Gastrocnemius medialis (tissue), 4 donors: ENCODE results near the gene CACNA1C. TPM values are rescaled to one million over a fixed set of nuclear protein-coding genes. Genes with fewer than 3 reads are reported as not detected.

Experiments
- ATAC-seq, 2 donors: fragments of 150-250 bp; one replicate each; pipeline ENCODE4 v1.9.1; 2016
- DNase-seq, 2 donors: peaks; one replicate each; pipeline ENCODE4 v3.0.0-alpha.2; 2019
- H3K27ac ChIP-seq, 4 donors: fragments of 200-600 bp; sonication (generic); 1 replicate in 1 of 4; 2 replicates in 3 of 4; pipeline ENCODE4 v1.5.1; 2016 to 2018; ENCODE audit warnings: mild to moderate bottlenecking in 2 of 4, moderate library complexity in 1 of 4
- H3K27me3 ChIP-seq, 3 donors: fragments of 200-600 bp; sonication (generic) in 2 of 3; 1 replicate in 1 of 3; 2 replicates in 2 of 3; pipeline versions ENCODE4 v1.5.1 to v1.6.0; 2016 to 2019; ENCODE audit warnings: mild to moderate bottlenecking in 1 of 3, moderate library complexity in 1 of 3
- H3K36me3 ChIP-seq, 2 donors: fragments of 200-600 bp; sonication (generic) in 1 of 2; one replicate each; pipeline ENCODE4 v1.5.1; 2017 to 2018
- H3K4me1 ChIP-seq, 2 donors: fragments of 200-600 bp; sonication (generic) in 1 of 2; one replicate each; pipeline ENCODE4 v1.5.1; 2016 to 2017; ENCODE audit warnings: mild to moderate bottlenecking in 2 of 2
- H3K4me3 ChIP-seq, 4 donors: fragments of 200-600 bp; sonication (generic) in 3 of 4; 1 replicate in 1 of 4; 2 replicates in 3 of 4; pipeline ENCODE4 v1.5.1; 2016 to 2019; ENCODE audit warnings: mild to moderate bottlenecking in 2 of 4
- H3K9me3 ChIP-seq, 3 donors: fragments of 200-600 bp; sonication (generic) in 2 of 3; 1 replicate in 1 of 3; 2 replicates in 2 of 3; pipeline ENCODE4 v1.5.1; 2016 to 2019
- CTCF ChIP-seq, 5 experiments: fragments of 450-650 bp in 3 of 5; fragments of 200-600 bp in 2 of 5; sonication (generic) in 2 of 5; IDR thresholded peaks in 4 of 5; conservative IDR thresholded peaks in 1 of 5; 1 replicate in 4 of 5; 2 replicates in 1 of 5; pipeline ENCODE4 v1.5.1; 2016 to 2019; ENCODE audit warnings: antibody characterized with exemption in 5 of 5, mild to moderate bottlenecking in 3 of 5, moderate library complexity in 3 of 5
- POLR2A ChIP-seq, 2 donors: fragments of 450-650 bp; IDR thresholded peaks; one replicate each; pipeline ENCODE4 v1.6.1; 2017; ENCODE audit warnings: antibody characterized with exemption in 2 of 2, mild to moderate bottlenecking in 2 of 2, moderate library complexity in 2 of 2
- in situ Hi-C, 4 donors: fragments of 200-750 bp; cut with MboI; loops; one replicate each; pipeline versions ENCODE4 v1.15.0 to v1.8.0; 2017; ENCODE audit warnings: low sequenced_read_pairs in 4 of 4
- intact Hi-C: fragments of 100-400 bp; cut with DNase I; formaldehyde crosslinking; loops from one replicate; pipeline ENCODE4 v1.15.1; 2023; ENCODE audit warnings: low total_unique reads
- total RNA-seq, 4 donors: library from RNA; depleted of rRNA; stranded (reverse); fragments of >200 nt; gene quantifications; one replicate each; pipeline versions ENCODE4 v1.1.0 to v1.2.3, GENCODE V29; 2016

CACNA1C gene
- total RNA-seq, 4 donors from 2014 or later: 0.80 to 1.8 (median 0.91) TPM

- Histone ChIP-seq H3K27ac (no peak overlapping the region), H3K27me3 (no peaks in the 10 kb centered on the region), H3K9me3 (no peaks in the 10 kb centered on the region), H3K4me3 (no peak overlapping the region), H3K4me1 (no peaks in the 10 kb centered on the region), H3K36me3 (no peaks in the 10 kb centered on the region)
- DNase-seq (no peak), ATAC-seq (no peak)
- in situ Hi-C loops (no loop called here), intact Hi-C loops (no loop called here)
- no peak for TF ChIP-seq POLR2A (IDR thresholded peaks at IDR 0.05)
- TF ChIP-seq CTCF (IDR thresholded peaks at IDR 0.05 in 4 of 5, conservative IDR thresholded peaks at IDR 0.05 in 1 of 5): no peak
These were observed 337.3 kb downstream of the CACNA1C start for GRCh38 chr12:2390133-2390532.

GRCh38 chr12:2390850-2391390, 338.1 kb downstream of the CACNA1C start:
- DNase-seq: no peak
- in situ Hi-C loops: no loop called here
- Histone ChIP-seq H3K27ac (no peak overlapping the region), H3K36me3 (no peaks in the 10 kb centered on the region), H3K9me3 (no peaks in the 10 kb centered on the region), H3K4me3 (no peak overlapping the region), H3K4me1 (peaks cover 1 to 3% of the 10 kb centered on the region in 2 donors), H3K27me3 (no peaks in the 10 kb centered on the region)
- intact Hi-C loops: no loop called here
- ATAC-seq: no peak
- TF ChIP-seq POLR2A (IDR thresholded peaks at IDR 0.05) (no peak), CTCF (IDR thresholded peaks at IDR 0.05 in 4 of 5, conservative IDR thresholded peaks at IDR 0.05 in 1 of 5) (no peak)

GRCh38 chr12:2391740-2392331, 339.0 kb downstream of the CACNA1C start:
- intact Hi-C loops: no loop called here
- TF ChIP-seq POLR2A (IDR thresholded peaks at IDR 0.05) (no peak), CTCF (IDR thresholded peaks at IDR 0.05 in 4 of 5, conservative IDR thresholded peaks at IDR 0.05 in 1 of 5) (no peak)
- ATAC-seq (no peak), DNase-seq (no peak)
- in situ Hi-C loops: no loop called here
- H3K27ac ChIP-seq: no peak overlapping the region
- H3K9me3 ChIP-seq: no peaks in the 10 kb centered on the region
- no peaks in the 10 kb centered on the region for H3K27me3 ChIP-seq
- H3K4me3 ChIP-seq: no peak overlapping the region
- no peaks in the 10 kb centered on the region for H3K36me3 ChIP-seq
- peaks cover 10% of the 10 kb centered on the region in 2 donors for H3K4me1 ChIP-seq

GRCh38 chr12:2393016-2393415, 340.2 kb downstream of the CACNA1C start:
- intact Hi-C loops: no loop called here

More at GRCh38 chr12:2393016-2393415, 340.2 kb downstream of the CACNA1C start:
- ATAC-seq (no peak), DNase-seq (no peak)
- no peaks in the 10 kb centered on the region for H3K36me3 ChIP-seq
- H3K27ac ChIP-seq: no peak overlapping the region
- no peaks in the 10 kb centered on the region for H3K9me3 ChIP-seq
- no peak overlapping the region for H3K4me3 ChIP-seq
- no peaks in the 10 kb centered on the region for H3K27me3 ChIP-seq
- H3K4me1 ChIP-seq: peaks cover 10% of the 10 kb centered on the region in 2 donors
- in situ Hi-C loops: no loop called here
- TF ChIP-seq POLR2A (IDR thresholded peaks at IDR 0.05) (no peak), CTCF (IDR thresholded peaks at IDR 0.05 in 4 of 5, conservative IDR thresholded peaks at IDR 0.05 in 1 of 5) (no peak)
